ENCODE data around the gene MMADHC.

The MMADHC gene

GRCh38 chr2:149564097-149564496, 23.5 kb downstream of the MMADHC start:
- Histone ChIP-seq H2BK12ac (ENCODE audit: low read length in 2 of 2) (no peak overlapping the region), H3K27me3 (ENCODE audit: control insufficient read depth in 1 of 2, insufficient read depth in 1 of 2, low read length in 2 of 2) (no peaks in the 10 kb centered on the region), H2AK5ac (ENCODE audit: low read length, severe bottlenecking) (no peak overlapping the region), H3K36me3 (ENCODE audit: control insufficient read depth in 1 of 2, insufficient read depth in 2 of 2, low read depth in 1 of 2, low read length in 2 of 2) (peaks cover 3 to 34% of the 10 kb centered on the region in 2 experiments), H2BK120ac (ENCODE audit: low read depth, low read length) (no peak overlapping the region), H3K4me2 (ENCODE audit: low read length, poor library complexity, severe bottlenecking) (no peak overlapping the region), H2BK15ac (ENCODE audit: low read depth, poor library complexity, severe bottlenecking) (no peak overlapping the region), H4K91ac (ENCODE audit: low read length) (no peak overlapping the region), H3K4me1 (ENCODE audit: control insufficient read depth, insufficient read depth, low read depth, low read length) (no peaks in the 10 kb centered on the region), H3K27ac (ENCODE audit: low read length, poor library complexity, severe bottlenecking) (no peak overlapping the region), H3K4me3 (ENCODE audit: insufficient read depth in 1 of 2, low read depth in 1 of 2, low read length in 2 of 2) (no peak overlapping the region), H2AFZ (ENCODE audit: low read depth, low read length) (no peak overlapping the region), H3K18ac (ENCODE audit: low read depth in 1 of 2, low read length in 2 of 2) (no peak overlapping the region), H3K4ac (ENCODE audit: low read depth in 1 of 2, low read length in 2 of 2) (no peak overlapping the region), H4K8ac (ENCODE audit: low read length) (no peak overlapping the region), H2BK5ac (ENCODE audit: low read depth, low read length, poor library complexity, severe bottlenecking) (no peak overlapping the region), H3K14ac (ENCODE audit: low read length in 2 of 2) (no peak overlapping the region), H3K79me1 (replicated peaks; ENCODE audit: low read length, poor library complexity, severe bottlenecking) (peaks cover 2% of the 10 kb centered on the region), H3K9me3 (ENCODE audit: control insufficient read depth, low read length) (no peaks in the 10 kb centered on the region), H3K23ac (ENCODE audit: low read length in 2 of 2) (no peak overlapping the region), H3K9ac (ENCODE audit: low read length) (no peak overlapping the region)
- WGBS: no CpG with 5 or more reads among the region's 1 CpG
- no peak for DNase-seq

- Histone ChIP-seq H3K4me1 (ENCODE audit: control insufficient read depth, insufficient read depth, low read depth, low read length) (no peaks in the 10 kb centered on the region), H2AFZ (ENCODE audit: low read depth, low read length) (no peak overlapping the region), H3K18ac (ENCODE audit: low read depth in 1 of 2, low read length in 2 of 2) (no peak overlapping the region), H4K91ac (ENCODE audit: low read length) (no peak overlapping the region), H3K27ac (ENCODE audit: low read length, poor library complexity, severe bottlenecking) (no peak overlapping the region), H2BK120ac (ENCODE audit: low read depth, low read length) (no peak overlapping the region), H2BK5ac (ENCODE audit: low read depth, low read length, poor library complexity, severe bottlenecking) (no peak overlapping the region), H2BK15ac (ENCODE audit: low read depth, poor library complexity, severe bottlenecking) (no peak overlapping the region), H2AK5ac (ENCODE audit: low read length, severe bottlenecking) (no peak overlapping the region), H3K79me1 (replicated peaks; ENCODE audit: low read length, poor library complexity, severe bottlenecking) (no peaks in the 10 kb centered on the region), H3K27me3 (ENCODE audit: control insufficient read depth in 1 of 2, insufficient read depth in 1 of 2, low read length in 2 of 2) (no peaks in the 10 kb centered on the region), H3K9me3 (ENCODE audit: control insufficient read depth, low read length) (no peaks in the 10 kb centered on the region), H2BK12ac (ENCODE audit: low read length in 2 of 2) (no peak overlapping the region), H3K4me3 (ENCODE audit: insufficient read depth in 1 of 2, low read depth in 1 of 2, low read length in 2 of 2) (peak overlapping the region in 1 of 2 experiments; percentile 40), H3K23ac (ENCODE audit: low read length in 2 of 2) (no peak overlapping the region), H3K4ac (ENCODE audit: low read depth in 1 of 2, low read length in 2 of 2) (no peak overlapping the region), H3K14ac (ENCODE audit: low read length in 2 of 2) (no peak overlapping the region), H3K4me2 (ENCODE audit: low read length, poor library complexity, severe bottlenecking) (no peak overlapping the region), H4K8ac (ENCODE audit: low read length) (no peak overlapping the region), H3K9ac (ENCODE audit: low read length) (peak overlapping the region; percentile 63), H3K36me3 (ENCODE audit: control insufficient read depth in 1 of 2, insufficient read depth in 2 of 2, low read depth in 1 of 2, low read length in 2 of 2) (peaks cover 3 to 16% of the 10 kb centered on the region in 2 experiments)
- 6% methylated on average over 2 of the region's 2 CpGs for WGBS
- peak; percentile 88 for DNase-seq
Measured at GRCh38 chr2:149562324-149562723, 25.3 kb downstream of the MMADHC start.

GRCh38 chr2:149561309-149561926, 26.2 kb downstream of the MMADHC start:
- Histone ChIP-seq H4K8ac (ENCODE audit: low read length) (no peak overlapping the region), H3K27me3 (ENCODE audit: control insufficient read depth in 1 of 2, insufficient read depth in 1 of 2, low read length in 2 of 2) (no peaks in the 10 kb centered on the region), H2BK12ac (ENCODE audit: low read length in 2 of 2) (no peak overlapping the region), H3K27ac (ENCODE audit: low read length, poor library complexity, severe bottlenecking) (no peak overlapping the region), H4K91ac (ENCODE audit: low read length) (no peak overlapping the region), H3K4ac (ENCODE audit: low read depth in 1 of 2, low read length in 2 of 2) (no peak overlapping the region), H3K36me3 (ENCODE audit: control insufficient read depth in 1 of 2, insufficient read depth in 2 of 2, low read depth in 1 of 2, low read length in 2 of 2) (peaks cover 3 to 7% of the 10 kb centered on the region in 2 experiments), H2BK5ac (ENCODE audit: low read depth, low read length, poor library complexity, severe bottlenecking) (no peak overlapping the region), H3K4me2 (ENCODE audit: low read length, poor library complexity, severe bottlenecking) (no peak overlapping the region), H3K9ac (ENCODE audit: low read length) (no peak overlapping the region), H3K79me1 (replicated peaks; ENCODE audit: low read length, poor library complexity, severe bottlenecking) (no peaks in the 10 kb centered on the region), H3K18ac (ENCODE audit: low read depth in 1 of 2, low read length in 2 of 2) (no peak overlapping the region), H3K9me3 (ENCODE audit: control insufficient read depth, low read length) (no peaks in the 10 kb centered on the region), H2BK120ac (ENCODE audit: low read depth, low read length) (no peak overlapping the region), H3K4me3 (ENCODE audit: insufficient read depth in 1 of 2, low read depth in 1 of 2, low read length in 2 of 2) (no peak overlapping the region), H3K4me1 (ENCODE audit: control insufficient read depth, insufficient read depth, low read depth, low read length) (no peaks in the 10 kb centered on the region), H3K14ac (ENCODE audit: low read length in 2 of 2) (no peak overlapping the region), H2AFZ (ENCODE audit: low read depth, low read length) (no peak overlapping the region), H2BK15ac (ENCODE audit: low read depth, poor library complexity, severe bottlenecking) (no peak overlapping the region), H3K23ac (ENCODE audit: low read length in 2 of 2) (no peak overlapping the region), H2AK5ac (ENCODE audit: low read length, severe bottlenecking) (no peak overlapping the region)
- peak; percentile 47 for DNase-seq

- no peak overlapping the region for H3K27ac ChIP-seq (ENCODE audit: low read length, poor library complexity, severe bottlenecking)
- no peaks in the 10 kb centered on the region for H3K36me3 ChIP-seq (ENCODE audit: control insufficient read depth in 1 of 2, insufficient read depth in 2 of 2, low read depth in 1 of 2, low read length in 2 of 2)
- H4K91ac ChIP-seq (ENCODE audit: low read length): no peak overlapping the region
- 89% methylated on average over 3 of the region's 5 CpGs for WGBS
- no peak overlapping the region for H2BK5ac ChIP-seq (ENCODE audit: low read depth, low read length, poor library complexity, severe bottlenecking)
- H3K9ac ChIP-seq (ENCODE audit: low read length): no peak overlapping the region
- no peak overlapping the region for H2BK120ac ChIP-seq (ENCODE audit: low read depth, low read length)
- H3K4me1 ChIP-seq (ENCODE audit: control insufficient read depth, insufficient read depth, low read depth, low read length): no peaks in the 10 kb centered on the region
- H2AK5ac ChIP-seq (ENCODE audit: low read length, severe bottlenecking): no peak overlapping the region
- H2AFZ ChIP-seq (ENCODE audit: low read depth, low read length): no peak overlapping the region
- no peak overlapping the region for H3K4me2 ChIP-seq (ENCODE audit: low read length, poor library complexity, severe bottlenecking)
- H3K14ac ChIP-seq (ENCODE audit: low read length in 2 of 2): no peak overlapping the region
- H2BK12ac ChIP-seq (ENCODE audit: low read length in 2 of 2): peak overlapping the region in 1 of 2 experiments; percentile 54
- no peak for DNase-seq
- H3K27me3 ChIP-seq (ENCODE audit: control insufficient read depth in 1 of 2, insufficient read depth in 1 of 2, low read length in 2 of 2): no peaks in the 10 kb centered on the region
- no peak overlapping the region for H4K8ac ChIP-seq (ENCODE audit: low read length)
- H3K79me1 ChIP-seq (replicated peaks; ENCODE audit: low read length, poor library complexity, severe bottlenecking): no peaks in the 10 kb centered on the region
- H2BK15ac ChIP-seq (ENCODE audit: low read depth, poor library complexity, severe bottlenecking): no peak overlapping the region
- H3K23ac ChIP-seq (ENCODE audit: low read length in 2 of 2): no peak overlapping the region
- H3K4ac ChIP-seq (ENCODE audit: low read depth in 1 of 2, low read length in 2 of 2): no peak overlapping the region
- H3K9me3 ChIP-seq (ENCODE audit: control insufficient read depth, low read length): no peaks in the 10 kb centered on the region
- no peak overlapping the region for H3K18ac ChIP-seq (ENCODE audit: low read depth in 1 of 2, low read length in 2 of 2)
- H3K4me3 ChIP-seq (ENCODE audit: insufficient read depth in 1 of 2, low read depth in 1 of 2, low read length in 2 of 2): no peak overlapping the region
Measured at GRCh38 chr2:149559341-149560068, 28.1 kb downstream of the MMADHC start.

Data from mesenchymal stem cell (in vitro differentiated cells and primary cell).